Activated CD4-positive, alpha-beta memory T cell treated with anti-CD3 and anti-CD28 coated beads for 36 hours (primary cell): ENCODE data around the gene ENDOG. TPM values are rescaled to one million over a fixed set of nuclear protein-coding genes. Genes with fewer than 3 reads are reported as not detected.
"Not testable (repeated sequence)": the region's sequence is repeated elsewhere in the genome, so short reads cannot be mapped to it uniquely, and the experiment has no call there.

Source experiments
- CTCF ChIA-PET: fragments of 350-600 bp; sonication (Branson Sonifier 250); formaldehyde crosslinking; loops from one replicate; lab custom pipeline; 2021; ENCODE audit warnings: antibody characterized with exemption, inconsistent platforms; lab: Charles Lee
- POLR2A ChIA-PET: fragments of 350-600 bp; sonication (Branson Sonifier 250); formaldehyde crosslinking; loops from one replicate; lab custom pipeline; 2021; ENCODE audit warnings: antibody characterized with exemption; lab: Charles Lee
- DNase-seq: peaks from one replicate; pipeline ENCODE4 v3.0.0-alpha.2; 2020
- H3K27ac Mint-ChIP-seq: one replicate; pipeline ENCODE4 v1.8.0; 2021; ENCODE audit warnings: mixed read lengths
- H3K27me3 Mint-ChIP-seq: one replicate; pipeline ENCODE4 v1.8.0; 2021; ENCODE audit warnings: mixed read lengths
- H3K36me3 Mint-ChIP-seq: one replicate; pipeline ENCODE4 v1.8.0; 2021; ENCODE audit warnings: mixed read lengths
- H3K4me1 Mint-ChIP-seq: one replicate; pipeline ENCODE4 v1.8.0; 2021; ENCODE audit warnings: low read depth, mixed read lengths
- H3K4me3 Mint-ChIP-seq: one replicate; pipeline ENCODE4 v1.8.0; 2021; ENCODE audit warnings: mild to moderate bottlenecking, mixed read lengths
- H3K9me3 Mint-ChIP-seq: one replicate; pipeline ENCODE4 v1.8.0; 2021; ENCODE audit warnings: mixed read lengths
- intact Hi-C: fragments of 100-400 bp; cut with micrococcal nuclease; formaldehyde crosslinking; loops from one replicate; pipeline ENCODE4 v1.15.1; 2023
- total RNA-seq, 2 experiments: library from RNA; stranded (reverse); gene quantifications; one replicate each; pipeline ENCODE4 v1.2.3, GENCODE V29; 2021

The ENDOG gene
- total RNA-seq, 2 experiments from 2014 or later = 13.8 to 14.2 TPM

- intact Hi-C loops, H3K27ac Mint-ChIP-seq, H3K27me3 Mint-ChIP-seq, H3K4me1 Mint-ChIP-seq, H3K4me3 Mint-ChIP-seq, DNase-seq: not testable (repeated sequence)
- H3K36me3 Mint-ChIP-seq = peaks cover 18% of the 10 kb centered on the region
- ChIA-PET POLR2A (interaction anchor here (0.6 kb wide), 1 partner anchor 103 kb away, joined by 4 read pairs; no protein-coding TSS in a partner anchor), CTCF (interaction anchor here (0.7 to 1.4 kb wide), 4 partner anchors 10 to 78 kb away, joined by 3 to 4 read pairs (median 4); no protein-coding TSS in a partner anchor)
- H3K9me3 Mint-ChIP-seq = peaks cover 17% of the 10 kb centered on the region
Observed at GRCh38 chr9:128851779-128852600, 33.7 kb downstream of the ENDOG start.

- ChIA-PET POLR2A (interaction anchor here (0.6 kb wide), 1 partner anchor 102 kb away, joined by 4 read pairs; no protein-coding TSS in a partner anchor), CTCF (interaction anchor here (0.7 to 1.4 kb wide), 4 partner anchors 9 to 77 kb away, joined by 3 to 4 read pairs (median 4); no protein-coding TSS in a partner anchor)
- not testable (repeated sequence) for DNase-seq
Observed at GRCh38 chr9:128852646-128853045, 34.3 kb downstream of the ENDOG start.

GRCh38 chr9:128854454-128854853 is 36.2 kb downstream of the ENDOG start:
- POLR2A ChIA-PET, DNase-seq, H3K27ac Mint-ChIP-seq, H3K27me3 Mint-ChIP-seq, H3K4me3 Mint-ChIP-seq, intact Hi-C loops, H3K4me1 Mint-ChIP-seq: not testable (repeated sequence)
- CTCF ChIA-PET = interaction anchor here (1.5 kb wide), 1 partner anchor 74 kb away, joined by 5 read pairs; no protein-coding TSS in a partner anchor
- Mint-ChIP-seq H3K36me3 (peaks cover 18% of the 10 kb centered on the region), H3K9me3 (peaks cover 17% of the 10 kb centered on the region)

More at GRCh38 chr9:128852646-128853045, 34.3 kb downstream of the ENDOG start:
- intact Hi-C loops, H3K4me1 Mint-ChIP-seq, H3K27ac Mint-ChIP-seq, H3K4me3 Mint-ChIP-seq, H3K27me3 Mint-ChIP-seq: not testable (repeated sequence)
- H3K9me3 Mint-ChIP-seq = peaks cover 17% of the 10 kb centered on the region
- H3K36me3 Mint-ChIP-seq = peaks cover 18% of the 10 kb centered on the region

GRCh38 chr9:128858476-128858875 is 40.2 kb downstream of the ENDOG start:
- H3K4me3 Mint-ChIP-seq, H3K27ac Mint-ChIP-seq, H3K9me3 Mint-ChIP-seq, H3K4me1 Mint-ChIP-seq, POLR2A ChIA-PET, H3K27me3 Mint-ChIP-seq, DNase-seq, H3K36me3 Mint-ChIP-seq, intact Hi-C loops: not testable (repeated sequence)
- CTCF ChIA-PET = interaction anchor here (10.4 kb wide), 1 partner anchor 69 kb away, joined by 184 read pairs; no protein-coding TSS in a partner anchor

- H3K9me3 Mint-ChIP-seq = no peaks in the 10 kb centered on the region
- POLR2A ChIA-PET = interaction anchor here (1.4 kb wide), 1 partner anchor 22 kb away, joined by 3 read pairs; no protein-coding TSS in a partner anchor
- CTCF ChIA-PET = interaction anchor here (0.8 to 10.4 kb wide), 4 partner anchors 9 to 66 kb away, joined by 3 to 184 read pairs (median 5); partner anchors contain the start of gene ENDOG
- no peak overlapping the region for H3K4me3 Mint-ChIP-seq
- H3K4me1 Mint-ChIP-seq = peaks cover 6% of the 10 kb centered on the region
- H3K27ac Mint-ChIP-seq = no peak overlapping the region
- H3K27me3 Mint-ChIP-seq = no peaks in the 10 kb centered on the region
- intact Hi-C loops = no loop called here
- no peak for DNase-seq
- no peaks in the 10 kb centered on the region for H3K36me3 Mint-ChIP-seq
Observed at GRCh38 chr9:128860937-128861336, 42.6 kb downstream of the ENDOG start.

GRCh38 chr9:128861501-128861900 is 43.2 kb downstream of the ENDOG start:
- no peaks in the 10 kb centered on the region for H3K36me3 Mint-ChIP-seq
- intact Hi-C loops = no loop called here
- H3K27ac Mint-ChIP-seq = no peak overlapping the region
- peaks cover 6% of the 10 kb centered on the region for H3K4me1 Mint-ChIP-seq
- H3K9me3 Mint-ChIP-seq = no peaks in the 10 kb centered on the region
- DNase-seq = no peak
- no peak overlapping the region for H3K4me3 Mint-ChIP-seq
- POLR2A ChIA-PET = interaction anchor here (1.4 kb wide), 1 partner anchor 21 kb away, joined by 3 read pairs; no protein-coding TSS in a partner anchor
- H3K27me3 Mint-ChIP-seq = no peaks in the 10 kb centered on the region
- CTCF ChIA-PET = interaction anchor here (0.8 to 10.4 kb wide), 6 partner anchors 9 to 75 kb away, joined by 3 to 184 read pairs (median 6); partner anchors contain the start of genes ENDOG, KYAT1 and LRRC8A

GRCh38 chr9:128862401-128862851 is 44.1 kb downstream of the ENDOG start:
- ChIA-PET CTCF (interaction anchor here (0.5 to 10.4 kb wide), 7 partner anchors 13 to 115 kb away, joined by 3 to 184 read pairs (median 3); partner anchors contain the start of genes KYAT1, LRRC8A and PHYHD1), POLR2A (interaction anchor here (1.4 kb wide), 1 partner anchor 20 kb away, joined by 3 read pairs; no protein-coding TSS in a partner anchor)
- no peaks in the 10 kb centered on the region for H3K27me3 Mint-ChIP-seq
- no peaks in the 10 kb centered on the region for H3K36me3 Mint-ChIP-seq
- H3K27ac Mint-ChIP-seq = no peak overlapping the region
- peaks cover 6% of the 10 kb centered on the region for H3K4me1 Mint-ChIP-seq
- no peaks in the 10 kb centered on the region for H3K9me3 Mint-ChIP-seq
- no peak overlapping the region for H3K4me3 Mint-ChIP-seq
- no peak for DNase-seq
- intact Hi-C loops = no loop called here

GRCh38 chr9:128863647-128864046 is 45.3 kb downstream of the ENDOG start:
- H3K4me3 Mint-ChIP-seq = no peak overlapping the region

GRCh38 chr9:128870128-128870940 is 52.0 kb downstream of the ENDOG start:
- no peaks in the 10 kb centered on the region for H3K27me3 Mint-ChIP-seq
- H3K36me3 Mint-ChIP-seq = peaks cover 3% of the 10 kb centered on the region
- ChIA-PET POLR2A (no interaction called here), CTCF (interaction anchor here (1.9 kb wide), 1 partner anchor 58 kb away, joined by 5 read pairs; no protein-coding TSS in a partner anchor)
- DNase-seq = no peak
- H3K4me3 Mint-ChIP-seq = no peak overlapping the region
- intact Hi-C loops = no loop called here
- H3K9me3 Mint-ChIP-seq = no peaks in the 10 kb centered on the region
- peaks cover 7% of the 10 kb centered on the region for H3K4me1 Mint-ChIP-seq
- no peak overlapping the region for H3K27ac Mint-ChIP-seq

More at GRCh38 chr9:128863647-128864046, 45.3 kb downstream of the ENDOG start:
- peak; percentile 91 for DNase-seq
- H3K27ac Mint-ChIP-seq = no peak overlapping the region
- CTCF ChIA-PET = interaction anchor here (0.6 to 10.4 kb wide), 10 partner anchors 12 to 63 kb away, joined by 3 to 184 read pairs (median 4); partner anchors contain the start of genes ENDOG, KYAT1 and LRRC8A
- H3K9me3 Mint-ChIP-seq = no peaks in the 10 kb centered on the region
- intact Hi-C loops = loop anchor here (1.0 kb wide), 1 partner anchor 65 kb away; no protein-coding TSS in a partner anchor
- POLR2A ChIA-PET = interaction anchor here (1.4 kb wide), 1 partner anchor 84 kb away, joined by 3 read pairs; the partner anchor contains the start of gene NUP188
- H3K36me3 Mint-ChIP-seq = no peaks in the 10 kb centered on the region
- no peaks in the 10 kb centered on the region for H3K27me3 Mint-ChIP-seq
- peaks cover 6% of the 10 kb centered on the region for H3K4me1 Mint-ChIP-seq

- POLR2A ChIA-PET = not testable (repeated sequence)
Observed at GRCh38 chr9:128870941-128871265, 52.6 kb downstream of the ENDOG start.

More at GRCh38 chr9:128870941-128871265, 52.6 kb downstream of the ENDOG start:
- H3K27ac Mint-ChIP-seq, H3K27me3 Mint-ChIP-seq, intact Hi-C loops, H3K4me3 Mint-ChIP-seq, H3K9me3 Mint-ChIP-seq, H3K4me1 Mint-ChIP-seq, DNase-seq, H3K36me3 Mint-ChIP-seq: not testable (repeated sequence)
- CTCF ChIA-PET = interaction anchor here (0.7 to 1.9 kb wide), 2 partner anchors 11 to 58 kb away, joined by 3 to 5 read pairs; no protein-coding TSS in a partner anchor
